ENCODE measurements around the gene MT3.
A peak's percentile ranks its signal among the peaks of the same experiment; 100 is the strongest.
"Not testable (repeated sequence)": the region's sequence is repeated elsewhere in the genome, so short reads cannot be mapped to it uniquely, and the experiment has no call there.

MT3 gene

DNA sequence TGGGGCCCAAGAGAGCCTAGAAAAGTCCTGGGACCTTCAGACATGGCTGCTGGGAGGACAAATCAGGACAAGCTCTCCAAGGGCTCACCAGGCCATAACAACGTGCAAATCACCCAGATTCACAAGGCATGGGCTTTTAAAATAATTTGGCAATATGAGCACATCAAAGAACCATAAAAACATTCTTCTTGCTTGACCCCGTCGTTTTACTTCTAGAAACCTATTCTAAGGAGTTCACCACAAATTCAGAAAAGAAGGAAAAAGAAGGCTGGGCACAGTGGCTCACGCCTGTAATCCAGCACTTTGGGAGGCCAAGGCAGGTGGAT, 12.1 kb upstream of the MT3 start:
- in situ Hi-C loops (cut with HindIII; ENCODE audit: low sequenced_read_pairs), result no loop called here
- TF ChIP-seq, protein P1, sequence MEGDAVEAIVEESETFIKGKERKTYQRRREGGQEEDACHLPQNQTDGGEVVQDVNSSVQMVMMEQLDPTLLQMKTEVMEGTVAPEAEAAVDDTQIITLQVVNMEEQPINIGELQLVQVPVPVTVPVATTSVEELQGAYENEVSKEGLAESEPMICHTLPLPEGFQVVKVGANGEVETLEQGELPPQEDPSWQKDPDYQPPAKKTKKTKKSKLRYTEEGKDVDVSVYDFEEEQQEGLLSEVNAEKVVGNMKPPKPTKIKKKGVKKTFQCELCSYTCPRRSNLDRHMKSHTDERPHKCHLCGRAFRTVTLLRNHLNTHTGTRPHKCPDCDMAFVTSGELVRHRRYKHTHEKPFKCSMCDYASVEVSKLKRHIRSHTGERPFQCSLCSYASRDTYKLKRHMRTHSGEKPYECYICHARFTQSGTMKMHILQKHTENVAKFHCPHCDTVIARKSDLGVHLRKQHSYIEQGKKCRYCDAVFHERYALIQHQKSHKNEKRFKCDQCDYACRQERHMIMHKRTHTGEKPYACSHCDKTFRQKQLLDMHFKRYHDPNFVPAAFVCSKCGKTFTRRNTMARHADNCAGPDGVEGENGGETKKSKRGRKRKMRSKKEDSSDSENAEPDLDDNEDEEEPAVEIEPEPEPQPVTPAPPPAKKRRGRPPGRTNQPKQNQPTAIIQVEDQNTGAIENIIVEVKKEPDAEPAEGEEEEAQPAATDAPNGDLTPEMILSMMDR (IDR thresholded peaks at IDR 0.05; ENCODE audit: low read depth, low read length, missing control alignments), result no peak
- no peak overlapping the region for H3K4me3 ChIP-seq (ENCODE audit: low read depth, low read length)

DNA sequence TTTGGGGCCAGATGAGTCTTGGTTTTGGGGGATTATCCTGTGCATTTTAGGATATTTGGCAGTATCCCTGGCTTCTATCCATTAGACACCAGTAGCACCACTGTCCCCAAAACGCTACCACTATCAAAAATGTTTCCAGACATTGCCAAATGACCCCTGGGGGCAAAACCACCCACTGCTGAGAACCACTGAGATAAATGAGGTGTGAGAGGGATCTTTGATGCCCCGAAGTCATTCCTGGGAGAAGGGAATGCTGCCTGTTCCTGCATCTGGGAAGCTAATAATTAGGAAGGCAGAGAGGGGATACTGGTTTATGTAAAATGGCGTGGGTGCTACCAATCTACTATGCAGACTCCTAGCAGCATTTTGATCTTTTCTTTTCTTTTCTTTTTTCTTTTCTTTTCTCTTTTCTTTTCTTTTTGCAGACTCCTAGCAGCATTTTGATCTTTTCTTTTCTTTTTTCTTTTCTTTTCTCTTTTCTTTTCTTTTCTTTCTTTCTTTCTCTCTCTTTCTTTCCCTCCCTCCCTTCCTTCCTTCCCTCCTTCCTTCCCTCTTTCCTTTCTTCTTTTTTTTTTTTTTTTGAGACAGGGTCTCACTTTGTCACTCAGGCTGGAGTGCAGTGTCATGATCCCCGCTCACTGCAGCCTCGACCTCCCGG, 8.8 kb upstream of the MT3 start:
- DNase-seq (ENCODE audit: low read depth), result no peak
- H3K4me3 ChIP-seq (ENCODE audit: low read depth, low read length), result no peak overlapping the region
- TF ChIP-seq, protein P1 (IDR thresholded peaks at IDR 0.05; ENCODE audit: low read depth, low read length, missing control alignments), result no peak
- in situ Hi-C loops (cut with HindIII; ENCODE audit: low sequenced_read_pairs), result no loop called here

More for the DNA sequence above, 12.1 kb upstream of the MT3 start:
- DNase-seq (ENCODE audit: low read depth), result no peak

DNA sequence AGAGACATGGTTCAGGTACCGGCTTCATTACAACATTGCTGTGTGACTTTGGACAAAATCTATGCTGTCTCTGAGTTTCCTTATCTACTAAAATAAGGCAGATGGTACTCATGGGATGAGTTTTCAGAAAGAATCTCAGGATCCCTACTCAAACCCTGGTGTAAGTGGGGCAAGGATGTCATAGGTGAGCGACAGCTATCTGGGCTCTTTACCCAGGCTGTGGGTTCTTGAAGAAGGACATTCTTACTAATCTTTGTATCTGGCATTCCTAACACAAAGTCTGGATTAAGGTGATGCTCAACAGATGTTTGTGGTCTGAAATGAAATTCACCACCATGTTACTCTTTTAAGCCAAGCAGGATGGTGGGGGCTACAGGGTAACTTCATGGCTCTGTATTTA, 6.4 kb upstream of the MT3 start:
- H3K4me3 ChIP-seq (ENCODE audit: low read depth, low read length); DNase-seq (ENCODE audit: low read depth); in situ Hi-C loops (cut with HindIII; ENCODE audit: low sequenced_read_pairs): not testable (repeated sequence)

DNA sequence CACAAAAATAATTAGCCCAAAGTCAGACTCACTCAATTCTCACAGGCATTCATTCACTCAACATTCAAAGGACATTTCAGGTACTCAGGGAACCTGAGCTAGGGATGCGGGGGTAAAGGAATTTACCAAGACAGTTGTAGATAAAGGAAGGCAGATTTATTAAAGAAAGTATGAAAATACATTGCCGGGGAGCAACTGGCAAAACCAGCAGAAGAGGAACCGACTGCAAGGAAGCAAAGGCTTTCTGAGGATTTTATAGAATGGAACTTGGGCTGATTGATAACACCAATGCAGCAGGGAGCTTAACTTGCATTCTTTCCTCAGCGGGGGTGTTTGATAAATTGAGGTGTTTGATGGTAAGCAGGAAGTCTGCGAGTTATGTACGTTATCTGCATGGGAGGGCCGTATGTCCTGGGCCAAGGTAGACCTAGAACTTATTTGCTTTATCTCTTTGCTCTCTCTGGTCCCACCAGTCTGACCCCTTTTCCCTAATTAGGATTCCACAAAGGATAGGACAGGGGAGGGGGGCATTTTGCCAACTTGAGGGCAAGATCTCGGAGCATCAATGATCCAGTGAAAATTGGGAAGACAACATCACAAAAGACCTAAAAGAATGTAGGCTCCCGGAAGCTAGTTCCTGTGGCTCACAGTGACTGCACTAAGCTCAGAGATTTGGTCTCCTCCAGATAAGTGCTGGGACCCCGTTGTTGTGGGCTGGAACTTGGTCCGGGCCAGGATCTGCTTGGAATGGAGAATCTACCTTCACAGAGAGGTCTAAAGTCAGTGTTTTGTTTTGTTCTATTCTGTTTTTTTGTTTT, 5.8 kb upstream of the MT3 start:
- TF ChIP-seq, protein P1 (IDR thresholded peaks at IDR 0.05; ENCODE audit: low read depth, low read length, missing control alignments), result no peak
- in situ Hi-C loops (cut with HindIII; ENCODE audit: low sequenced_read_pairs), result no loop called here
- no peak overlapping the region for H3K4me3 ChIP-seq (ENCODE audit: low read depth, low read length)
- no peak for DNase-seq (ENCODE audit: low read depth)

DNA sequence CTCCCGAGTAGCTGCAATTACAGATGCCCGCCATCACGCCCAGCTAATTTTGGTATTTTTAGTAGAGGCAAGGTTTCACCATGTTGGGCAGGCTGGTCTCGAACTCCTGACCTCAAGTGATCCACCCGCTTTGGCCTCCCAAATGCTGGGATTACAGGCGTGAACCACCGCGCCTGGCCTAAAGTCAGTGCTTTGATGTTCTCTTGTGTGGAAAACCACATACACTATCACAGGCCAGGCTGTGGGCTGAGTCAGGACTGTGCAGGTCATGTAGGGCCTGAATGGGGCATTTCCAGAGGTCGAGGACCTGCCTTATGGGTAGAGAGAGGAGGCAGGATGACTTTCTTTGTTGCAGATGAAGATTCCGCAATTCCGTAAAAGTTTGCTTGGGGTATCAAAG, 5.1 kb upstream of the MT3 start:
- TF ChIP-seq, protein P1 (IDR thresholded peaks at IDR 0.05; ENCODE audit: low read depth, low read length, missing control alignments), result no peak
- no peak overlapping the region for H3K4me3 ChIP-seq (ENCODE audit: low read depth, low read length)
- in situ Hi-C loops (cut with HindIII; ENCODE audit: low sequenced_read_pairs), result no loop called here
- no peak for DNase-seq (ENCODE audit: low read depth)

DNA sequence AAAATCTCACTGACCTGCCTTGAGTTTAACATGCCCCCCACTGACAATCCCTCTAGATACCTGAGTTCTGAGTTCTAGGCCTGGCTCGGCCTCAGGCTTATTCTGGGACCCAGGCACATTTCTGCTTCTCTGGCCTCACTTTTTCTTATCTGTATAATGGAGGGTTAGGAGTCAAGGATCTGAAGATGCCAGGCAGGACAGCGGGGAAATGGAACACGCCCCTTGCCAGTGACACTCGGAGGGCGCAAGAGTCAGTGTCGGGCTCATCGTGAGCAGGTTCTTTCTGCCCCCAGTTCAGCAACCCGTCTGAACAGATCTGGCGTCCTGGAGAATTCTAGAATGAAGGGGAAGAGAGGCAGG, 567 bp upstream of the MT3 start:
- in situ Hi-C loops (cut with HindIII; ENCODE audit: low sequenced_read_pairs), result no loop called here
- TF ChIP-seq, protein P1 (IDR thresholded peaks at IDR 0.05; ENCODE audit: low read depth, low read length, missing control alignments), result no peak
- DNase-seq (ENCODE audit: low read depth), result no peak
- H3K4me3 ChIP-seq (ENCODE audit: low read depth, low read length), result peak overlapping the region; percentile 27

DNA sequence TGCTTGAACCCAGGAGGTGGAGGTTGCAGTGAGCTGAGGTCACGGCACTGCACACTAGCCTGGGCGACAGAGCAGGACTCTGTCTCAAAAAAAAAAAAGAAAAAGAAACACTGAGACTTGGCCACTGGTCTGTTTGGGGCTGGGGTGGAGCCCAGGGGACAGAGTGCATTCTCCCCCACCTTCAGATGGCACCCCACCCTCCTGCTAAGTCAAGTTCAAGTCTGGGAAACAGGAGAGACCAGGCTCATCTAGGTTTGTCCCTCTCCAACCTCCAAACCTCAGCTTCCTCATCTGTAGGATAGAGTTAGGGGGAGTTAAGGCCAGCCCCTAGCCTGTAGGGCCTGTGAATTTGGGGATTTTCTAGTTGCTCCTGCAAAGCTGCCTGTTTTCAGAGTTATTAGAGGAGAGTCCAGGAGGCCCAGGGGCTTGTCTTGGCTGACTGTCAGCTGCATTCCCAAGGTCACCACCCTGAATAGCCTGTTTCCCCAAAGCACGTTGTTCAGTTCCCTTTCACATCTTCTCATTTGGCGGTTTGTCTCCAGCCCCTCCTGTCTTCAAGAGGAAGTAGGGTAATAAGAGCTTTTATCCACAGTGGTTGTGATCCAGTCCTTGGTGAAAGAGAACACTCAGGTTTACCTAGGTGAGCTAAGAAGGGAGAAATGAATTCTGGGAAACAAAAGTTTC, 2.2 kb downstream of the MT3 start:
- DNase-seq (ENCODE audit: low read depth), result no peak
- in situ Hi-C loops (cut with HindIII; ENCODE audit: low sequenced_read_pairs), result no loop called here
- H3K4me3 ChIP-seq (ENCODE audit: low read depth, low read length), result no peak overlapping the region
- TF ChIP-seq, protein P1 (IDR thresholded peaks at IDR 0.05; ENCODE audit: low read depth, low read length, missing control alignments), result no peak

Data from astrocyte of the cerebellum (primary cell).